Stimulated activated CD8-positive, alpha-beta memory T cell treated with anti-CD3 and anti-CD28 coated beads, Interleukin-4, amount 100 ng/mL, for 24 hours (primary cell): ENCODE measurements around the gene SOX13.
"Not testable (repeated sequence)": the region's sequence is repeated elsewhere in the genome, so short reads cannot be mapped to it uniquely, and the experiment has no call there.

Experiments used
- DNase-seq: peaks from one replicate; pipeline ENCODE4 v3.0.0-alpha.2; 2020; ENCODE audit warnings: low read depth

Gene SOX13

DNA sequence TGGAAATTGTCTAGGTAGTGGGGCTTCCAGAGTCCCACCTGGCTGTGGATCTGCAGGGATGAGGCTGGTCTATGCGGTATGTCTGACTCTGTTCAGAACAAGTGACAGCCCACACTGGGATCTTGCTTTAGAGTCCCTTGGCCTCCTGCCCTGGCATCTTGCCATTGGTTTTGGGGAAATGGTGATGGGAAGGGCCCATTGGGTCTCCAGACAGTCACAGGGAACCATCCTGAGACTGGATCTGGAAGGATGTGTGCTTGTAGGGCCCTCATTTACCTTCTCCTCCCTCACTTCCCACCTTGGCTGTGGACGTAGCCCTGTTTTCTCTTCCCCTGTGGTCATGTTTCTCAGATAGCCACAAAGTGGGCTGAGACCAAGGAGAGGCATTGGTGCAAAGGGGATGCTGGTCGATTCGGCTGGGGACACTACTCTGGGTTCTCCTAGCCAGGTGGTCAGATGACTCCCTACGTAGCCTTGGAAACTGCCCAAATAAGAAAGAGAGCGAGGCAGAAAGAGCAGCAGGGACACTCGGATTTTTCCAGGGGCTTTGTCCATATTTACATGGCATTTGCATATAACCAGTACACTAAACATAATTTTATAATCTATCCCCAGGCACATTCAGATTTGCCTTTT, 15.1 kb downstream of the SOX13 start:
- no peak for DNase-seq

DNA sequence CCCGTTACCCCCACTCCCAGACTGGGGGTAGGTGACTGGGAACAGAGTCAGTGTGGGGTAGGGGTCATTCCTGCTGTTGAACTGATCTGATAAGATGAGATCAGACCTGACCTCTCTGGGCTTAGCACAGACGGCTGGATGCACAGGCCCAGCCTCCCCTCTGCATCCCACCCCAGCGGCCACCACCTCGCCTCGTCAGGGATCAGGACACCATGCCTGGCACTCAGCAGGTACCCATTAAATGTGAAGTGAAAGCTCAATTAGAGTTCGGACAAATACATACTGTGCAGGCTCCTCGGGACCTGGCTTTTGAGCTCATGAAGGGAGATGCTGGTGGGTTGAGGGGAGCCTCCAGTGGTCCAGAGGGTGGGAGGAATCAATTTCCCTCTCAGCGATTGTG, 15.7 kb downstream of the SOX13 start:
- DNase-seq = no peak

DNA sequence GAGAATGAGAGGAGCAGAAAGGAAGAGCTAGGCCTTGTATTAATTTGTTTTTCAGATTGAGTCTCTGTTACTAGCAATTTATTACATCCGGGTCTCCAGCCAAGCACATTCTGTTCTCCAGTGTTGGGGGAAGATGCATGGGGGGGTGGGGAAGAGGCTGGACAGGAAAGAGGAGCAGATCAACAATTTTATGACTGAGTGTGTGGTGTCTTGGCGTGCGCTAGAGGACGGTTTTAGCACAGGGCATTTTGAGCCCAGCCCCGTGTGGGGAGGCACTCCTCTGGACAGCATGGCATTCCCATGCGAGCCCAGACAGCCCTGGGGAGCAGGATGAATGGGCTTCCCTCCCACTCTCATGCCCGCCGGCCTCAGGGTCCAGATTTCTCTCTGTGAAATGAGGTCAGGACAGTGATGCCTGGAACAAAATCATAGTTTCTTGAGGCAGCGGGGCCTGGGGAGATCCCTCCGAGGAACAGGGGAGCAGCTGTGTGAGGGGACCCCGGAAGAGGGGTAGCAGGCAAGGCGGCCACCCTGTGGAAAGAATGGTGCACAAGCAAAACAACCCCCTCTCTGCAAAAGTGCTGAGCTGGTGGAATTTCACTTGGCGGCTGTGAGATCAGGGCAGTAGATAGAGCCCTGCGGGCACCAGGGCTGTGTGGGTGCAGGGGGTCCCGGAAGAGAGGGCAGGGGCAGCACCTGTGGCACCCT, 16.3 kb downstream of the SOX13 start:
- no peak for DNase-seq

DNA sequence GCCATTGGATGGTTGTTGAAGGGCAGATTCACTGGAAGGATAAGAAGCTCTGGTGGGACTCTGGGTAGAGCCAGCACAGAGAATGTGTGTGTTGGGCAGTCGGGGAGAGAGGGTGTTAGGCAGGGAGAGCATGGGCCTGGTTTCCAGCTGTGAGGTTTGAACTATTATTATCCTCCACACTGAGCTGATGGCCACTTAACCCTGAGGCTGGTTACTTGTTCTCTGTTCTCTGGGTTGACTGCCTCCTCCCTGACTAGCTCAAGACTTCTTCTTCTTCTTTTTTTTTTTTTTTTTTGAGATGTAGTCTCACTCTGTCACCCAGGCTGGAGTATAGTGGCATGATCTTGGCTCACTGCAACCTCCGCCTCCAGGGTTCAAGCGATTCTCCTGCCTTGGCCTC, 17.2 kb downstream of the SOX13 start:
- DNase-seq = not testable (repeated sequence)

DNA sequence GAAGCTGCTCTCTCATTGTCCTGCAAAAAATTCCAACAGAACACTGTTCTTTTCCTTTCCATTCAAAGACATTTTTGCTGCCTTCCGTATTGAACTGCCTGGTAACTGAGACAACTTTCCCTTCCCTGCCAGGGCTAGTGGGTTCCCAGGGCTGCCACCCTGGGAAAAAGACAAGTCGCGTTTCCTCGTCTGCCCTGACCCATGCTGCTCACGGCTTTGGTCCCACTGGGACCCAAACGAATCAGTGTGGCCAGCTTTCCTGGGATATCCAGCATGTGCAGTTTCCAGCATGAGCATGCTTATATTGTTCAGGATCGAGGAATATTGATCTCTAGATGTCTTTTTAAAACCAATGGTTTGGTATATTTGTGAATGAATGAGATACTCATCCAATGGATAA, 18.2 kb downstream of the SOX13 start:
- no peak for DNase-seq

DNA sequence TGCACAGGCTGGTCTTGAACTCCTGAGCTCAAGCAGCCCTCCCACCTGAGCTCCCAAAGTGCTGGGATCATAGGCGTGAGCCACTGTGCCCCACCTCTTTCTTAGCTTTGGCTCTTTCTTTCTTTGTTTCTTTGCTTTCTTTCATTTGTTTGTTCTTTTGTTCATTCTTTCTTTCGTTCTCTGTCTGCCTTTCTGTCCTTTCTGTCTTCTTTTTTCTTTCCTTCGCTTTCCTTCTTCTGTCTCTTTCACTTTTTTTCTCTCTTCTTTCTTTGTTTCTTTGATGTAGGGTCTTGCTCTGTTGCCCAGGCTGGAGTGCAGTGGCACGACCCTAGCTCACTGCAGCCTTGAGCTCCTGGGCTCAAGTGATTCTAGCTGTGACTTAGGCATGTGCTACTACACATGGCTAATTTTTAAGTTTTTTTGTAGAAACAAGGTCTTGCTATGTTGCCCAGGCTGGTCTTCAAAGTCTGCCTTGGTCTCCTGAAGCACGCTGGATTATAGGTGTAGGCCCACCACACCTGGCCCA, 18.9 kb downstream of the SOX13 start:
- DNase-seq = no peak

DNA sequence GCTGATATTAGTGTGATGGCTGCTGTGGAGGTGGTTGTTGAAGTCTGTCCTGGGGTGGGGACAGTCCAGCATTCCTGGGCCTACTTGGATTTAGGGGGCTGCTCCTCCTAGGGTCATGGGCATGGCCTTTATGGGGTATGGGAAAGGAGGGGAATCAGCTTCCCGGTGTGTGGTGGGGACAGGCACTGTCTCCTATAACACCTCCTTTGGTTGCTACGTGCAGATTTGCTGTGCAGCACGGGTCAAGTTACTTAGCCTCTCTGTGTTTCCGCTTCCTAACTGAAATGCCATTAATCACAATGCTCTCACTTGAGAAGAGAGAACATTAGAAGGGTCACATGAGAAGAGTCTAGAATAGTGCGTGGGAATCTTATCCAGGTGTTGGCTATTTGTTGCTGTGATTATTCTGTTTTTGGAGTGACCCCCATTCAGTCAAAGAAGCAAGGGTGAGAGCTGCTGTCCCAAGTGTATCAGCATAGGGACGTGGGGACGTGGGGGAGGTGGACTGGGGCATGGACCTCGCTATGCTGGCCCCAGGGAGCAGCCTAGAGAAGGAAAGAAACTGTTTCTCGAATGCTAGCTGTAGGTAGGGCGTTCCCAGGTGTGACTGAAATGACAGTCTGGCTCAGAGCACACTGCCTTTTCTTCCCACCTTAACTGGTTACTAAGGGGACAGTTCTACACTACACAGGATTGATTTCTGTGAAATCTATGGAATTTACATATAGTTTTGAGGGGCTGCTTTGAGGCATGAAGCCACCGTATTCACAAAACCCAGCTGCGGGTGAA, 19.9 kb downstream of the SOX13 start:
- no peak for DNase-seq

DNA sequence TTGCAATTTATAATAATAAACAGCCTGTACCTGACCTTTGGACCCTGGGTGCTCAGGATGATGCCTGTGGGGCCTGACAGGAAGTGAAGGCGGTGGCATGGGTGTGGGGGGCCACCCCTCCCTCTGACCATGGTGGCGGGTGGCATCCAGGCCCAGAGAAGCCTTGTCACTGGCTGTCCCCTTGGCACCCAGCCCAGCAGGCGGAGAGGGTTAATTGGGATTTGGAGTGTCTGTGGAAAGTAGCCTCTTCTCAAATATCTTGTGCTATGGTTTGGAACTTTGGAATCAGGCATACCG, 20.5 kb downstream of the SOX13 start:
- no peak for DNase-seq

DNA sequence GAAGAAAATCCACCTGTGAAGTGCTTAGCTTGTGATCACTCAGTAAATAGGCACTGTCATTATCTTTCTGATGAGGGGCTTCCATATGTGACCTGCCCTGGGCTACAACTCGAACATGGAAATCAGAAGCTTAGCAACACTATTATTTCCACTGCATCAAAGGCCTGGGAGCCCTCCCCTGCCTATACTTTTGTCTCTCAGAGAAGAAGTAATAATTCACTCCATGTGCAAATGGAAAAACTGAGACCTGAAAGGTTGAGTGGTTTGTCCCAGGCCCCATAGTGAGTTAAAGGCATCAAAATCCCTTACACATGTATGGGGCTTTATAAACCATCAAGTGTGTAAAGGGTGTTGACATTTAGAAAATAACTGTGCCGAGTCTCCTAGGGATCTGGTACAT, 20.9 kb downstream of the SOX13 start:
- no peak for DNase-seq

DNA sequence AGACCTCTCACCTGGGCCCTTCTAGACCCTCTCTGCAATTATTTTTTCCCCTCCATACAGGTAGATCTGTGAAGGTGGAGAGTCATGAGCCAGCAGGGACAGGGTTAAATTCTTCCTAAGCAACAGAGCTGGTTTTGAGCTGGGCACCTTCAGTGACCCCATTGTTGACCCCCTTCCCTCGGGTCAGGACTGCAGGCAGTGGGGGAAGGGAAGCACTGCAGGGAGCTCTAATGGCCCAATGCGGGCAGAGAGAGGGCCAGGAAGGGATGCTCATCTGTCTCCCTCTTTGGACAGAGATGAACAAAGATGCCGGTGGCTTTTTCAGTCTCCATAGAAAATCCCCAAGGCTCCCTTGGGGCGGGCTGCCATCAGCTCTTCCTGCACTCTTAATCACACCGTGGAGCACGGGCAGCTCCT, 21.4 kb downstream of the SOX13 start:
- DNase-seq = no peak

DNA sequence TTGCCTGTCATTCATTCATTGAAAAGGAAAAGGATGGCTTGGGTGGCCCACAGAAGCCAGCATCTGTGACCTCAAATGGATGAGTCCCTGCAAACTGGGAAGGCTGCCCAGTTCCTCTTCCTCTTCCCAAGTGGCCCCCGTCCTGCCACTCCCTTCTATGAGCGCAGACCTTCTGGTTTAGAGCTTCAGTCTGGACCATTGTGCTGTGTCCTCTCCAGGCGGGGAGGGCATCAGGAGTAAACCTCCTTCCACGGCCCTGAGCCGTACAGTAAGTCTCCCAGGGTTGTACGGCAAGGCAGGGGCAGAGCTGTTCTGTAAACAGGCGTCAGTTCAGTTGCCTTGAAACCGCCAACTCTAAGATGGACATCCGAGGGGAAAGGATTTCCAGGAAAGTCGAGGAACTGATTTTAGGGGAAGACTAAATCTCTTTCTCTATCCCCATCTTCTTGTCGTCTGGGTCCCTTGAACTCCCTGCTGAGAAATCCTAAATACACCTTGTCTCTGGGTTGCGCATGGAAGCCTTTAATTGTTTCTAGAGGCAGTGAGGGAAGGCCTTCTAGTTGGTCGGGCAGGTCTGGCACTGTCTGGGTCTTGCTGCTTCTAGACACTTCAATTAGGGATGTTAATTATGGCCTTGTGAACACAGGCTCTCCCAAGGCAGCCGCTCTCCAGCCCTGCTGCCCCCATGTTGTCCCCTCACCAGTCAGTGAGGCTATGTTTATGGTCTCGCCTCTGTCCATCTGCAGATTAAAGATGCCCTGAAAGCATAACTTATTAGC, 22.1 kb downstream of the SOX13 start:
- no peak for DNase-seq

DNA sequence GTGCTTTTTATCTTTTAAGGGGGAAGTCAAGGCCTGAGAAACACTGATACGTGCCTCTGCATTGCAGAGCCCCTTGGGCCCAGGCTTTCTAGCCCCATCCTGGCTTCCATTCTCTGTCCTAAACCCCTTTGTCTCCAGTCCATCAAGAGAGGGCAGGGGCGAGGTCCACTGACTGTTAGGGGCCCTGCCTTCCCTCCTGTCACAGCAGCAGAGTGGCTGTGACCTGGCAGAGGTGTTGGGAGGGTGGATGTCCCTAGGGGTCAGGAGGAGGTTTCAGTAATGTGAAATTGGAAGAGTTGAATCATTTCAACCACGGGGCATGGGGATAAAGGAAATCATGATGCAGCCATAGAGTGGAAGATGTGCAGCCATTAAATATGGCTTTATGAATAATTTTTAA, 24.0 kb downstream of the SOX13 start:
- DNase-seq = no peak

DNA sequence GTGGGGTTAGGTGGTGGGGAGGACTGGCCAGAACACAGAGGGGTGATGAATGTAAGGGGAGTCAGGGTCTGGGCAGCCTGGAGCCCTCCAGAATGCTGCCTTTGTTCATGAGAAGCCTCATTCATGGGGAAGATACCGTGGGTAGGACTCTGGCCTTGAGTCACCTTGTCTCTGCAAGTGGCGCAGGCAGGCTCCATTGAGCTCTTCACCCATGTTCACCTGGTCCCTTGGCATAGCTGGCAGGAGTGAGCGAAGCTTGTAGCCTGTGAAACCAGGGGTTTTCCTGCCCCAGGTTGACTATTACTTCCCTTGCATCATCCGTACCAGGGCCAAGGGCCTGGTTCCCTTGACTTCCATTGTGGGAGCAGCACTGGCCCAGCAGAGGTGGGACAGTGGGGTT, 25.8 kb downstream of the SOX13 start:
- no peak for DNase-seq

DNA sequence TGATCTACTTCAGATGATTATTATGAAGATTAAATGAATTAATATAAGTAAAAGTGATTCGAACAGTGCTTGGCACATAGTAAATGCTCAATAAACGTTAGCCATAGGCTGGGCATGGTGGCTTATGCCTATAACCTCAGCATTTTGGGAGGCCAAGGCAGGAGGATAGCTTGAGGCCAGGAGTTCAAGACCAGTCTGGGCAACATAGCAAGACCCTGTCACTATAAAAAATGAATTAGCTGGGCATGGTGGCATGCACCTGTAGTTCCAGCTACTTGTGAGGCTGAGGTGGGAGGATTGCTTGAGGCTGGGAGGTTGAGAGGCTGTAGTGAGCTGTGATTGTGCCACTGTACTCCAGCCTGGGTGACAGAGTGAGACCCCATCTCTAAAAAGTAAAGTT, 26.8 kb downstream of the SOX13 start:
- not testable (repeated sequence) for DNase-seq

DNA sequence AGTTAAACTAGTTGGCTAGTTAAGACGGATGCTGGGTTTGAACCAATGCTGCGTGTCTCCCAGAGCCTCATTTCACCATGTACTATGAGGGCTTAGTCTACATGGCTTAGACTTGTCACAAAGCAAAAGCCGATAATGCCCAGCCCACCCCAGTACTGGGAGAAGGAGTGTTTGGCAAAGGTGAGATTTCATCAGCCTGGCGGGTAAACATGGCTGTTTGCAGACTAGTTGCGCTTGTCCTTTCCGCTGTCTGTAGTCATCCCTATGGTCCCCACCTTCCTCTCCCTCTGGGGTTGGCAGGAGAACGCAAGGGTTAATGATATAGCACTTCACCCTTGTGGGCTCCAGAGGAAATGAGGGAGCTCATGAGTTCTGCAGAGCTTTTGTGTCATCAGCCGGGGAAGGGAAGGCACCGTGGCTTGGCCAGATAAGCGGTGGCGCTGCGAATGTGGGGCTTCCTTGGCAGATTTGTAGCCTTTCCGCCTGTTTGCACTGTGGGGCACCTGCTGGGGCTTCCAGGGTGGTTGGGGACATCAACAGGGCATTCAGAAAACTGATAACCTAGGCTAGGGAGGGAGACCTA, 29.2 kb downstream of the SOX13 start:
- DNase-seq = no peak

DNA sequence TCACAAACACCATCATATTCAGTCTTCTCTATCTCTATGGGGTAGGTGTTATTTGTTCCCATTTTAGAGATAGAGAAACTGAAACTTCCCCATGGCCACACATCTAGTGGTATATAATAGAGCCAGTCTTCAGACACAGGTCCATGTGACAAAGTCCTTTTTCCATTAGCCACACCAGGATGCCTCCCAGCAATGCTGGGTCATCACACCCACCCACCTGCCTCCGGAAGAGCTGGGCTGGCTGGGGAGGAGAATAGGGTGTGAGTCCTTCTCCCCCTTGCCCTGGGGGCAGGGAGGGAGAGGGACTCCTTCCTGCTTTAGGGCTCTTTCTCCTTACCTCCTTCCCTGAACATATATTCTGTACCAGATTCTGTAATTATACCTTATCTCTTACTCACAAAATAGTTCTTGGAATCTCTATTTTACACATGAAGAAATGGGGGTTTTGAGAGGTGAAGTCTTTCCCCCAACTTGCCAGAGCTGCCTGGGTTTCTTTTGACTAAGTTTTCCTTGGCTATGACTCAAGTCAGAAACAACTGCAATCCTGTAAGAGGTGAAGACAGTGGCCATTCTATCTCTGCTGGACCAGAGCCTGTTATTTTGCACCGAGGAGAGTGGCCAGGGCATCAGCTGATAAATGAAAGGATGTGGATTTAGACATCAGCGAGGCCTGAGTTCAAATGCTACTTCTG, 30.0 kb downstream of the SOX13 start:
- DNase-seq = no peak

DNA sequence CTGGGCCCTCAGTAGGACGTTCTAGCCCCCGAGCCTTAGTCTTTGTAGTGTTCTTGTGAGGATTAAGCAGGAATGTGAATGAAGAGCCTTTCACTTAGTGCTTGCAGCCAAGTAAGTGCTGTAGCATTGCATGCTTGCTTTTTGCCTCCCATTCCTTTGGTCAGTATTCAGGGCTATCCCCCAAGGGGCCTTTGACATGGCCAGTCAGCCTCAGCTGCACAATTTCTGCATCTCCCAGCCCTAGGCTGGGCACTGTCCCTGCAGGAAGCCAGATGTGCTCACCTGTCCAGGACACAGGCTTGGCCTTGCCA, 30.5 kb downstream of the SOX13 start:
- no peak for DNase-seq

DNA sequence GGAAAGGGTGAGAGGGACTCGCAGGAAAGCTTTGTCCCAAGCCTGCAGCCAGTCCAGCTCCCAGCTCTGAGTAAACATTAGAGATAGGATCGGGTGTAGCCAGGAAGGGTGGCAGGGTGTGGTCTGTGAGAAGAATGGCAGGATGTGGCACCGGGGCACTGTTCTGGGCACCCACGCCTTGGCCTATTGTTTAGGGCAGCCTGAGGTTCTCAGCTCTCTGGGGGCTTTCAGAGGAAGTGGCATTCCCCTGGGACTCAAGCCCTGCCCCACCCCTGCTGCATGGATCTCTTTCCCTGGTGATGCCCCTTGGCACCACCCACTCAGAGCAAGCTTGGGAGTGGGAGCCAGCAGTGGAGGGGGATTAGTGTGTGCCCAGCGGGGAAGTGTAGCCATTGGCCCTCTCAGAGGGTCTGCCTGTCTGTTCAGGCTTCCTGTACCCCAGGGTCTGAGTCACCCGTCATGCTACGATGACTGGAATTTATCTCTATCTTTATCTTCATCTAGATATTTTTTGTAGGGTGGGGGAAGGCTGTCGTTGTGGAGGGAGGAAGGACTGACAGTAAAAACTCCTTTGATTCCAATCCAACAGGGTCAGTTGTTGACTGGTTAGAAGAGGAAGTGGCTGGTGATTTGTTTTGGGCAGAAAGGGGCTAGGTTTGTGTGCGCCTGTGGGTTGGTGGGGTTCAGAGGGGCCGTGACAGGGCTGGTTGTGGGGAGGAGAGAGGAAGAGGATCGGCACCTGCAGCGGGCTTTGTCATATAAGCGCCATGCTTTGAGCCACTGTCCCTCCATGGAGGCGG, 31.6 kb downstream of the SOX13 start:
- DNase-seq = no peak

DNA sequence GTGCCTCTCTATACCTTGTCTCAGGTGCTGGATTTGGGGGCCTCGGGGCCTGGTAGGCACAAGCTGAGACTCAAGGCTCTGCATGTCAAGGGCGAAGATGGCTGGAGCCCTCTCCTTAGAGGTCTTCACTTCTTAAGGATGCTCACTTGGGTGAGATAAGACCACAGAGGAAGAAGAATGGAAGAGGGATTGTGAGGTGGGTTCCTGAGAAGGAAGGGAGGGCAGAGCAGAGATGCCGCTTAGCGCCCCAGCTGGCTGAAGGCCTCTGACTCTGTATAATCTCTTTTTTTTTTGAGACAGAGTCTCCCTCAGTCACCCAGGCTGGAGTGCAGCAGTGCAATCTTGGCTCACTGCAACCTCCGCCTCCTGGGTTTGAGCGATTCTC, 32.2 kb downstream of the SOX13 start:
- no peak for DNase-seq

DNA sequence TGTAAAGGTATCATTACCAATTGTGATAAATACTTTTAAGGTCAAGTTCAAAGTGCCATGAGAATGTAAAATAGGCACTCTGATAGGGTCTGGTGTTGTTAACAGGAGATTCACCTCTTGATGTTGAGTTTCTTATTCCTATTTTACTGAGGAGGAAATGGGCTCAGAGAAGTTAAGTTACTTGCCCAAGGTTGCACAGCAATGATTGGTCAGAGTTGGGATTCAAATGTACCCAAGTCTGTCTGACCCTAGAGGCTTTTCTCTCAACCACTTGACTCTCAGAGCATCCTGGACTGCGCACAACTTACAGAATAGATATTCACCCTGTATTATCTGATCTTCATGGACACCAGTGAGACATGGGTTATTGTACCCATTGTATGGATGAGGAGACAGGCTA, 33.9 kb downstream of the SOX13 start:
- DNase-seq = no peak

DNA sequence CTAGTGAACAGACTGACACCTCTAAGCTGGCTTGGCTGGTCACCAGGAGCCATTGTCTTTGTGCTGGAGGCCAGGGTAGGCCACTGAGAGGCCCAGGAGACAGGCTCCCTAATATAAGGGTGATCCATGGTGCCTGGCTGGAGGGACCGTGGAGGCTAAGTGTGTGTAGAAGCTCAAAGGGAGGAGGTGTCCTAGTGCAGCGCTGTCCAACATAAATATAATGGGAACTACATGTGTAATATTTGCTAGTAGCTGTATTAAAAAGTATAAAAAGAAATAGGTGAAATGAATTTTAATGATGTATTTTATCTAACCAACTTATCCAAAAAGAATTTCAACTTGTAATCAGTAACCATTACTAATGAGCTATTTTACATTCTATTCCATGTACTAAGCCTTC, 35.0 kb downstream of the SOX13 start:
- no peak for DNase-seq
